NCI-H2227 treated with DMSO at 0.1 percent for 48 hours (cell line): ENCODE measurements around the gene KCTD7.
"Not testable (repeated sequence)": the region's sequence is repeated elsewhere in the genome, so short reads cannot be mapped to it uniquely, and the experiment has no call there.

Experiments
- DNase-seq: peaks from one replicate; lab custom pipeline; 2025; lab: John Stamatoyannopoulos, UW

The KCTD7 gene

DNA sequence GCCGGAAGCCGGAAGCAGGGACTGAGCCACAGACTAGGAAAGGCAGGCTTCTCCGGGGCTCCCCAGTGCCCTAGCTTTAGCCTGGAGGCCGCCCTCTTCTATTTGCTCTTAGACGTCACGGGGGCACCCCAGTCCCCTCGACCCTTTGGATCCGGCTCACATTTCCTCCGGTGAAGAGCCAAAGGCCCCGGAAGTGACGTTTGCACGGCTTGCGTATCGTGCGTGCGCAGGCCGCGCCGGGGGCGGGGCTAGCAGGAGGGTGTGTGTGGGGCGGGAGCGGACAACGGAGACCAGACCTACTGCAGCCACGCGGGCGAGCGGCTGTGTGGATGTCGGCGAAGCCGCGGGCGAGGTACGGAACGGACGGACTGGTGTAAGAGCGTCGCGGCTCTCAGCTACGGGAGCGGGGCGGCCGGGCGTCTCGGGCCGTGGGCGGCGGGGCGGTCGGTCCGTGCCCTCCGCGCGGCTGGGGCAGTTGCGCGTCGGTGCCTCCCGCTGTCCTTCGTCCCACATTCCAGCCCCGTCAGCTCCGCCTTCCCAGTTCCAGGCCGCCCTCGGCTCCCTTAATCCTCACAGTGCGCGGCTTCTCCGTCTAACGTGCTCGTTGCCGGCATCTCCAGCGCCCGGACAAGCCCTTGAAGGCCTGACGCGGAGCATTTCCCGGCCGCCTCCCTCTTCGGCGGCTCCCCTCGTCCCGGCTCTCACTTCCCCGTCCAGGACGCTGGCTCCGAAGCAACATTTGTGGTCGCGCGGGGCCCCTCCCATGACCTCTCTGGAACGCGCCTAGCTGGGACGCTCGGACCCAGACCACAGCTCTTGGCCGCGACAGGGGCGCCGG is 25.8 kb downstream of the KCTD7 start:
- peak; percentile 96 for DNase-seq

DNA sequence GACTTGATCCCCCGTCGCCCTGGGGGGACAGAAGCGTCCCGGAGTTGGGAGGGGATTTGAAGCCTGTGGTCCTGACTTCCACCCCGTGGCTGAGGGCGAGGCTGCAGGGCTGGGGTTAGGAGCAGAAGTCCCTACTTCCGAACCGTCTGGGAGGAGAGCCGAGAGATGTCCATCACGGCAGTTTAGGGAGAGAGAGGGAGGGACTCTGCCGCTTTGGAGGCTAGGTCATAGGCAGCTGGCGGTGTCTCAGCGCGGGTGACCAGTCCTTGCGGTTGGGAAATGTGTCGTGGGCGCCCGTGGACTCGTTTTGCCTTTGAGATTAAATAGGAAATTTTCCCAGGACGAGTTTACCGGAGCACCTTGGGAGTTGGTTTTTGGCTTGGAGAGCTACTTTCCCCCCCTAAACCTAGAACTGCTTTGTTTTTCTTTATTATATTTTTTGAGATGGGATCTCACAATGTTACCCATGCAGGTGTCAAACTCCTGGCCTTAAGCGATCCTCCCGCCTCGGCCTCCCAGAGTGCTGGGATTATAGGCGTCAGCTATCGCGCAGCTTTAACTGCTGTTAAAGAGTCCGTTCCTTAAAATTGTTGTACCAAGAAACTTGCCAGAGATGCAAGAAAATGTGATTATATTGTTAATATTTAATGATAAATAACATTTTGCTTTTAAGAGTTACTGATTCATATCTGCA is 26.6 kb downstream of the KCTD7 start:
- not testable (repeated sequence) for DNase-seq

DNA sequence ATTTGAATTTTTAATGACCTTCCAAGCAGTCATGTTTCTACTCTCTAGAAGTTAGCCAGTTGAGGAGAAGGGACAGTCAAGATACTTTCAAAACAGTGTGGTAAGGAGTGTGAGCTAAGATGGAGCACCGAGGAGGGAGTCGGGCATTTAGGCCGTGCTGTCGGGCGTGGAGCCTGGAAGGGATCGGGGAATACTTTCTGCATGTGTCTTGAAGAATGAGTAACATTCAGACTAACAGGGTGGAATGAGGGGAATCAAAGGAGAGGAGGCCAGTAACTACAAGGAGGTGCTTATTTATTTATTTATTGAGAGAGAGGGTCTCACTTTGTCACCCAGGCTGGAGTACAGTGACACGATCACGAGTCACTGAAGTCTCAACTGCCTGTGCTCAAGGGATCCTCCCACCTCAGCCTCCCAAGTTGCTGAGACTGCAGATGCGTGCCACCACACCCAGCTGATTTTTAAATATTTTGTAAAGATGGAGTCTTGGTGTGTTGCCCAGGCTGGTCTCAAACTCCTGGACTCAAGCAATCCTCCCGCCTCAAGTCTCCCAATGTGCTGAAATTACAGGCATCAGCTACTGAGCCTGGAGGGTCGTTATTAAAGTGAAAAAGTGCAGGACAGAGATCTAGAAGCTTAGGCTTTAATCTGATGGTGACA is 27.3 kb downstream of the KCTD7 start:
- DNase-seq, result not testable (repeated sequence)

- no peak for DNase-seq
Measured at GRCh38 chr7:66657798-66658197, 29.1 kb downstream of the KCTD7 start.

DNA sequence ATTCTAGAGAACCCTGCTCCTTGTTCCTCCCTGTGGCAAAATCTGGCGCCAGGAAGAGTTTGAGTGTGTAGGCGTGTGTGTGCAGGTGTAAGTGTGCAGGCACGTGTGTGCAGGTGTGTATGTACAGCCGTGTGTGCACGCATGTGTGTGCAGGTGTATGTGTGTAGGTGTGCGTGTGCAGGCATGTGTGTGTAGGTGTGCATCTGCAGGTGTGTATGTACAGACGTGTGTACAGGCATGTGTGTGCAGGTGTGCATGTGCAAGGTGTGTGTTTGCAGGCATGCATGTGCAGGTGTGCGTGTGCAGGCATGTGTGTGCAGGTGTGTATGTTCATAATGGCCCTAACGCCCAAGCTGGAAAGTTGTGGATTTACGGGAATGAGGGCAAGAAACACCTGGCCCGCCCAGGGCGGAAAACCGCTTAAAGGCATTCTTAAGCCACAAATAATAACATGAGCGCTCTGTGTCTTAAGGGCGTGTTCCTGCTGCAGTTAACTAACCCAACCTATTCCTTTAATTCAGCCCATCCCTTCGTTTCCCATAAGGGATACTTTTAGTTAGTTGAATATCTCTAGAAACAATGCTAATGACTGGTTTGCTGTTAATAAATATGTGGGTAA is 34.1 kb downstream of the KCTD7 start:
- no peak for DNase-seq

- no peak for DNase-seq
Measured at GRCh38 chr7:66664590-66665293, 36.1 kb downstream of the KCTD7 start.

- no peak for DNase-seq
Measured at GRCh38 chr7:66666313-66666952, 37.8 kb downstream of the KCTD7 start.

DNA sequence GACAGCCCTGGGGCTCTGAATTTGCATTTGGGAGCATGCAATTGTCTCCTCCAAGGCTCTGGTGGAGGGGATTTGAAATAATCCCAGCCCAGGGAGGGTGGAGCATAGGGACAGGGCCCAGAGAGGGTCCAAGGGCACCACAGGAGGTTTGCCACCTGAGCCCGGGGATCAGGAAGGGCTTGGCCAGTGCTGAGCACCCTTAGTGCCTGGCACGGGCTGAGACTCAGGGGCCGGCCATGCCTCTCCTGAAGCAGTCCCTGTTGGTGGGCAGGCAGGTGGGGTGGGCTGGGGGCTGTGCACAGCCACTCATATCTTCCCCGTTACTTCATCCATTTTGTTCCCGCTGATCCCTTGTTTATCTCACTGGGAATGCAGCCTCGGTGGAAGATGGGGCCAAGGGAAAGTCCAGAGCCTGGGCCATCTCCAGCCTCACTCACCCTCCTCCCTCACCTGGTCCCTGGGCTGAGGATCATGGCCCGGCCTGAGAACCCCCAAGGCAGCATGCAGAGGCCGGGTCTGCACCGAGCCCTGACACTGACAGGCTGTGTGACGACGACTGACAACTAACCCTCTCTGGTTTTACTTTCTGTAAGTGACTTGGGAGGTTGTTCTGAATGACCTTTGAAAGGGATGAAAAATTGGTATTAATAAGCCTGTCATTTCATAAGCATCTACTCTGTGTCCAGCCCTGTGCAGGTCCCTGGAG is 38.5 kb downstream of the KCTD7 start:
- DNase-seq, result no peak

- no peak for DNase-seq
Measured at GRCh38 chr7:66668112-66668511, 39.4 kb downstream of the KCTD7 start.

- DNase-seq, result no peak
Measured at GRCh38 chr7:66668677-66669076, 40.0 kb downstream of the KCTD7 start.

DNA sequence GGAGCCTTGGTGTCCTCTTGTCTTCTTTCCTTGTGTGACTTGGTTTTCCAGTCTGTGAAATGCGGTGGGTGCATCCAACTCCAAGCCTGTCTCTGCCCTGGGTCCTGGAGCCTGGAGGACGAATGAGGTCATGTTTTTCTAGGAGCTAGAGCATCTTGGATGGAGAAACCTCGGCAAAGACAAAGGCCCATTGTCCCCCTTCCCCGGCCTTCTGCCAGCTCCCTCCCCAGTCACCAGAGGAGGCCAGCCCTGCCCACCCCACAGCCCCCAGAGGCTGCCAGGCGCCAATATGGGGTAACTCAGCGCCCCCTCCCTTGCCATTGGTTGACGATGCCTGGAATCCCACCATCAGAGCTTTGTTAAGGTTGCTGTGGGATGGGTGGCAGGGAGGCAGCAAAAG is 40.4 kb downstream of the KCTD7 start:
- DNase-seq, result no peak

DNA sequence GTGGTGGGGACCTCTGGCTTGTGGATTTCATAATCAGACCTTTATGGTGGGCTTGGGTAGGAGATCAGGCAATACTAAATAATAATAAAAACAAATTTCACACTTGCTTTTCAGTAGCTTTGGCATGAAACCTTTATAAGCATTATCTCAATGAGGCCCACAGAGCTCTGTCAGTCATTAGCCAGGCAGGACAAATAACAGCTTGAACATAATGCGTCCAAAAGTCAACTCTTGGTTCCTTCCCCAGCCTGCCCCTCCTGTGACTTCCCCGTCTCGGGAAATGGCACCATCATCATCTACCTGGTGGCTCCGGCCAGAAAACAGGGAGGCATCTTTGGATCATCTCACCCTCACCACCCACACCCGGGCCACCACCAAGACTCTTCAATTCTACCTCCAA is 40.8 kb downstream of the KCTD7 start:
- no peak for DNase-seq

GRCh38 chr7:66671034-66671433 is 42.4 kb downstream of the KCTD7 start:
- no peak for DNase-seq

DNA sequence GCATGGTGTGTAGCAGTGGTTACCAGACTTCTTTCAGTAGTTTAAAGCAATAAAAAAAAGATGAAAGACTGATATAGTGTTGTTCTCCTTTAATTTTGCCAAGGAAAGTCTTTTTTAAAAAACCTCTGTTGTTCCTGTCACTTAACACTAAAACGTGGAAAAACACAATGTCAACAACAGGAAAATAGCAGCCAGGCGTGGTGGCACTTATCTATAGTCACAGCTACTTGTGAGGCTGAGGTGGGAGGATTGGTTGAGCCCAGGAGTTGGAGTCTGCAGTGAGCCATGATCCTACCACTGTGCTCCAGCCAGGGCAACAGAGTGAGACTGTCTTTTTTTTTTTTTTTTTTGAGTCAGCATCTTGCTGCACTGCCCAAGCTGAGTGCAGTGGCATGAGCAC is 42.8 kb downstream of the KCTD7 start:
- not testable (repeated sequence) for DNase-seq

DNA sequence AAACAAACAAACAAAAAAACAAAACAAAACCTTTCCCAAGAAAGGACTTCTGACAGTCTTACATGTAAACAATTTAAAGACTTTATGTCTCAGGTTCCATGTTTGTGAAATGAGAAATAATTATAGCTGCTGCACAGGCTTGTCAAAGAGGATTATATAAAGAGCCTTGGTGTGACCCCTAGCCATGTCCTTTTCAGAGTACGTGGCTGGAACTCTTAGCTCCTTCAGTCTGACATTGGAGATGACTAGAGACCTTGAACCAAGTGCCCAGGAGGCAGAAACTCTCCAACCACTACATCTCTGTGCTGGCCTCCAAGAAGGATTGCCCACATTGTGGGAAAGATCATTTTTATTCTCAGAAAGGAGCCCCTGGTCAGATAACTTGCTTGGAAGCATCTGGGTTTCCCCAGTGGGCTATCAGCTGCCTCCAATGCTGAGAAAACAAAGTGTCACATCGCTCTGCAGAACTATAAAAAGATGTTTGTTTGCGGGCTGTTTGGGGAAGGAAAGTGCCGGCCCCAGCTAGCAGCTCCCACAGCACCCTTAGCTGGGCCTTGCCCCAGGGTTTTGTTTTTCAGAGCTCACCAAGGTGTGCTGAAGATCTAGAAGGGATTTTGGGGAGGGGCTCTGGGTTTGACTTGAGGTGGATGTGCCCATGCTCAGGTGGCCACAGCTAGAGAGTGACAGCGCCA is 43.9 kb downstream of the KCTD7 start:
- not testable (repeated sequence) for DNase-seq

- not testable (repeated sequence) for DNase-seq
Measured at GRCh38 chr7:66673124-66673640, 44.5 kb downstream of the KCTD7 start.

- DNase-seq, result no peak
Measured at GRCh38 chr7:66679633-66680244, 51.1 kb downstream of the KCTD7 start.

GRCh38 chr7:66681491-66682349 is 53.0 kb downstream of the KCTD7 start:
- peak; percentile 90 for DNase-seq
